ENCODE measurements around the gene FARP1. TPM values are rescaled to one million over a fixed set of nuclear protein-coding genes. Genes with fewer than 3 reads are reported as not detected.

FARP1 gene
- total and polyA plus RNA-seq, 10 of the 15 experiments (the other 5 are each of a cell fraction or from before 2014, with no cell fraction given), result 0.17 to 6.9 (median 0.68) TPM

DNA sequence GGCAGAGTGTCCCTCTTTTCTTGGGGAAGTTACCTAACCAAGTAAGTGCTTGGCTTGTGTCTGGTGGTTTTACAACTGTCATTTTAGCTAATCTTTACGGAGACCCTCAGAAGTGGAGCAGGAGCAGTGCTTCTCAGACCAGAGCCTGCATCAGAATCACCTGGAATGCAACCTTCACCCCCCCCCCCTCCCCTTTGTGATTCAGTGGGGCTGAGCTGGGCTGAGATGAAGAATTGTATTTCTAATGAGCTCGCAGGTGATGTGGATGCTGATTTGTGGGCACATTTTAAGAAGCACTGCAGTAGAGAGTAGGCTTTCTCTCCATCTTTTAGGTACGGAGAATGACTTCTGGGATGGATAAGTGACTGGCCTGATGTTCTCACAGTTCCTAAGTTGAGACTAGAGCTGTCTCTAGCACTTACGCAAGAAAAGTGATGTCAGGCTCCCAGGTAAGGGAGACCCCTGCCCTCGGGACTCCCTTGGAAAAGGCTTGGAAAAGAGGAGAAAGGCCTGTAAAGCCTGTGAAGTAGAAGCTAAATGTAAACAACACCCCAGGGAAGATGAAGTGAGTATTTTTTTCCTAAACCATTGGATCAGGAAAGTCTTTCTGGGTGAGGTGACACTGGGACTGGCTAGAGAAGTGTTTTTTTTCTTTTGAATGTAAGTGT, 57.5 kb downstream of the FARP1 start:
- DNase-seq (ENCODE audit: low read depth, low spot score) (no peak), ATAC-seq (no peak), FAIRE-seq (no peak)
- SMC1A ChIA-PET (ENCODE audit: uncharacterized antibody, unreplicated experiment), result interaction anchor here (1.0 to 3.6 kb wide), 7 partner anchors 10 to 81 kb away, joined by 3 to 18 read pairs (median 4); no protein-coding TSS in a partner anchor
- H3K4me3 ChIP-seq, result no peak overlapping the region
- RAD21 ChIA-PET (ENCODE audit: unreplicated experiment), result interaction anchor here (1.1 kb wide), 1 partner anchor 56 kb away, joined by 3 read pairs; no protein-coding TSS in a partner anchor
- no TSS peak for BruUV-seq (replicated peaks)
- no peak overlapping the region for H3K4me2 ChIP-seq (ENCODE audit: control insufficient read depth, insufficient read depth)
- no peaks in the 10 kb centered on the region for H4K20me1 ChIP-seq (ENCODE audit: control insufficient read depth, insufficient read depth)
- no peaks in the 10 kb centered on the region for H3K27me3 ChIP-seq (replicated peaks in 1 of 2; ENCODE audit: control insufficient read depth in 2 of 2, insufficient read depth in 2 of 2, low read length in 1 of 2)
- H3K36me3 ChIP-seq (ENCODE audit: control insufficient read depth in 2 of 2, insufficient read depth in 2 of 2, low read length in 1 of 2), result no peaks in the 10 kb centered on the region
- 23% methylated on average over 5 of the region's 5 CpGs for WGBS (ENCODE audit: insufficient coverage, insufficient replicate concordance, low lambda C conversion rate, missing lambda C conversion rate)
- no peak overlapping the region for H3K27ac ChIP-seq (ENCODE audit: control insufficient read depth, insufficient read depth)
- H3K4me1 ChIP-seq (ENCODE audit: control insufficient read depth, insufficient read depth, low read length), result no peaks in the 10 kb centered on the region
- no peaks in the 10 kb centered on the region; the same call in 2 of the 3 replicates for H3K9me3 ChIP-seq (replicated peaks; ENCODE audit: control insufficient read depth, insufficient read depth, low read length)
- H2AFZ ChIP-seq (ENCODE audit: control insufficient read depth, low read depth, low read length), result no peak overlapping the region
- intact Hi-C loops (cut with micrococcal nuclease; ENCODE audit: unreplicated experiment), result no loop called here
- CTCF ChIA-PET, result interaction anchor here (1.2 to 1.9 kb wide), 2 partner anchors 21 to 24 kb away, joined by 3 to 5 read pairs; no protein-coding TSS in a partner anchor
- in situ Hi-C loops (cut with MboI), result no loop called here
- POLR2A ChIA-PET, result interaction anchor here (0.6 to 2.3 kb wide), 3 partner anchors 10 to 54 kb away, joined by 3 to 6 read pairs (median 3); no protein-coding TSS in a partner anchor
- H3K9ac ChIP-seq (ENCODE audit: control insufficient read depth, insufficient read depth, low read length), result no peak overlapping the region
- no peak for TF ChIP-seq SMARCA5 (IDR thresholded peaks at IDR 0.05)
- no peaks in the 10 kb centered on the region for H3K79me2 ChIP-seq (ENCODE audit: control insufficient read depth, insufficient read depth, low read length)

DNA sequence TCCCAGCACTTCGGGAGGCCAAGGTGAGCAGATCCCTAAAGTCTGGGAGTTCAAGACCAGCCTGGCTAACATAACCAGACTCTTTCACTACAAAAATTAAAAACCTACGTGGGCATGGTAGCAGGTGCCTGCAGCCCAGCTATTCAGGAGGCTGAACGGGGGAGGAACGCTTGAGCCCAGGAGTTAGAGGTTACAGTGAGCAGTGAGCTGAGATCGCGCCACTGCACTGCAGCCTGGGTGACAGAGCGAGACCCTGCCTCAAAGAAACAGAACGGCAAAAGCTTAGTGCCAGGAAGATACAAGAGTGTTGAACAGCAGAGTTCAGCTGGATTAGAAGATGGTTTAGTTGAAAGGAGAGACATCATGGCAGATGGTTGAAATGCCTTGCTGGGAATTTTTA, 58.3 kb downstream of the FARP1 start:
- SMC1A ChIA-PET (ENCODE audit: uncharacterized antibody, unreplicated experiment), result interaction anchor here (1.0 to 3.6 kb wide), 10 partner anchors 10 to 50 kb away, joined by 3 to 18 read pairs (median 4); no protein-coding TSS in a partner anchor
- Histone ChIP-seq H2AFZ (ENCODE audit: control insufficient read depth, low read depth, low read length) (no peak overlapping the region), H3K4me1 (ENCODE audit: control insufficient read depth, insufficient read depth, low read length) (no peaks in the 10 kb centered on the region), H3K27me3 (replicated peaks in 1 of 2; ENCODE audit: control insufficient read depth in 2 of 2, insufficient read depth in 2 of 2, low read length in 1 of 2) (no peaks in the 10 kb centered on the region), H3K27ac (ENCODE audit: control insufficient read depth, insufficient read depth) (no peak overlapping the region), H3K4me3 (no peak overlapping the region), H3K36me3 (ENCODE audit: control insufficient read depth in 2 of 2, insufficient read depth in 2 of 2, low read length in 1 of 2) (no peaks in the 10 kb centered on the region), H3K79me2 (ENCODE audit: control insufficient read depth, insufficient read depth, low read length) (no peaks in the 10 kb centered on the region), H4K20me1 (ENCODE audit: control insufficient read depth, insufficient read depth) (no peaks in the 10 kb centered on the region), H3K9me3 (replicated peaks; ENCODE audit: control insufficient read depth, insufficient read depth, low read length) (no peaks in the 10 kb centered on the region; the same call in 2 of the 3 replicates), H3K9ac (ENCODE audit: control insufficient read depth, insufficient read depth, low read length) (no peak overlapping the region), H3K4me2 (ENCODE audit: control insufficient read depth, insufficient read depth) (no peak overlapping the region)
- WGBS (ENCODE audit: insufficient coverage, insufficient replicate concordance, low lambda C conversion rate, missing lambda C conversion rate), result 47% methylated on average over 8 of the region's 8 CpGs
- intact Hi-C loops (cut with micrococcal nuclease; ENCODE audit: unreplicated experiment) (no loop called here), in situ Hi-C loops (cut with MboI) (no loop called here)
- no TSS peak for BruUV-seq (replicated peaks)
- TF ChIP-seq HDGF (IDR thresholded peaks at IDR 0.05) (no peak), POLR2AphosphoS2 (IDR thresholded peaks at IDR 0.05; ENCODE audit: low read depth, low read length) (no peak), MLLT1 (IDR thresholded peaks at IDR 0.05) (no peak), EP300 (IDR thresholded peaks at IDR 0.05; ENCODE audit: borderline replicate concordance in 1 of 2, control insufficient read depth in 1 of 2, low read depth in 2 of 2, low read length in 2 of 2) (no peak), EZH2 (IDR thresholded peaks at IDR 0.05; ENCODE audit: borderline replicate concordance, control insufficient read depth, low read depth, low read length) (no peak), CEBPZ (IDR thresholded peaks at IDR 0.05; ENCODE audit: low read depth, low read length) (no peak), SMARCA5 (IDR thresholded peaks at IDR 0.05) (no peak), CHD1 (IDR thresholded peaks at IDR 0.05; ENCODE audit: low read depth, low read length) (no peak), TBL1XR1 (IDR thresholded peaks at IDR 0.05; ENCODE audit: low read depth, low read length) (no peak)
- no peak for ATAC-seq
- CTCF ChIA-PET, result interaction anchor here (1.3 to 1.9 kb wide), 2 partner anchors 24 to 53 kb away, joined by 4 to 5 read pairs; no protein-coding TSS in a partner anchor
- no peak for DNase-seq (ENCODE audit: low read depth, low spot score)
- POLR2A ChIA-PET, result interaction anchor here (0.6 to 2.3 kb wide), 6 partner anchors 9 to 34 kb away, joined by 3 to 9 read pairs (median 3); no protein-coding TSS in a partner anchor
- FAIRE-seq, result no peak
- RAD21 ChIA-PET (ENCODE audit: unreplicated experiment), result interaction anchor here (1.0 to 2.1 kb wide), 6 partner anchors 14 to 57 kb away, joined by 3 to 13 read pairs (median 4); no protein-coding TSS in a partner anchor
